NAMALWA (cell line): ENCODE results near the gene ELOVL5.
A peak's percentile ranks its signal among the peaks of the same experiment; 100 is the strongest.
"Not testable (repeated sequence)": the region's sequence is repeated elsewhere in the genome, so short reads cannot be mapped to it uniquely, and the experiment has no call there.

ENCODE experiments used
- DNase-seq: peaks from one replicate; pipeline ENCODE4 v3.0.0-alpha.2; 2015; ENCODE audit warnings: low spot score

Gene ELOVL5

GRCh38 chr6:53328375-53328774 lies 20.4 kb downstream of the ELOVL5 start:
- DNase-seq, result no peak

- DNase-seq, result no peak
These were observed 21.7 kb downstream of the ELOVL5 start for GRCh38 chr6:53327017-53327395.

GRCh38 chr6:53326372-53327016 lies 22.3 kb downstream of the ELOVL5 start:
- no peak for DNase-seq

GRCh38 chr6:53325785-53326184 lies 23.0 kb downstream of the ELOVL5 start:
- DNase-seq, result no peak

- DNase-seq, result no peak
These were observed 26.3 kb downstream of the ELOVL5 start for GRCh38 chr6:53322188-53323029.

GRCh38 chr6:53321701-53322100 lies 27.0 kb downstream of the ELOVL5 start:
- DNase-seq, result no peak

- DNase-seq, result no peak
These were observed 27.8 kb downstream of the ELOVL5 start for GRCh38 chr6:53320964-53321363.

- DNase-seq, result no peak
These were observed 30.3 kb downstream of the ELOVL5 start for GRCh38 chr6:53318429-53318828.

GRCh38 chr6:53317861-53318260 lies 30.9 kb downstream of the ELOVL5 start:
- DNase-seq, result no peak

- DNase-seq, result not testable (repeated sequence)
These were observed 31.5 kb downstream of the ELOVL5 start for GRCh38 chr6:53317299-53317698.

GRCh38 chr6:53316142-53316541 lies 32.6 kb downstream of the ELOVL5 start:
- DNase-seq, result no peak

GRCh38 chr6:53315086-53315724 lies 33.5 kb downstream of the ELOVL5 start:
- DNase-seq, result no peak

GRCh38 chr6:53313784-53314400 lies 34.9 kb downstream of the ELOVL5 start:
- no peak for DNase-seq

- no peak for DNase-seq
These were observed 36.4 kb downstream of the ELOVL5 start for GRCh38 chr6:53312355-53312754.

GRCh38 chr6:53311586-53311935 lies 37.2 kb downstream of the ELOVL5 start:
- DNase-seq, result no peak

GRCh38 chr6:53310771-53311585 lies 37.8 kb downstream of the ELOVL5 start:
- DNase-seq, result no peak

GRCh38 chr6:53309901-53310300 lies 38.8 kb downstream of the ELOVL5 start:
- DNase-seq, result no peak

GRCh38 chr6:53309059-53309900 lies 39.5 kb downstream of the ELOVL5 start:
- DNase-seq, result peak; percentile 58

- no peak for DNase-seq
These were observed 41.9 kb downstream of the ELOVL5 start for GRCh38 chr6:53306819-53307347.

- DNase-seq, result not testable (repeated sequence)
These were observed 42.5 kb downstream of the ELOVL5 start for GRCh38 chr6:53306217-53306616.
